Breast epithelium (tissue), 4 donors: Measurements from ENCODE around the gene OGFOD3. TPM values are rescaled to one million over a fixed set of nuclear protein-coding genes. Genes with fewer than 3 reads are reported as not detected.
A peak's percentile ranks its signal among the peaks of the same experiment; 100 is the strongest.
"Not testable (repeated sequence)": the region's sequence is repeated elsewhere in the genome, so short reads cannot be mapped to it uniquely, and the experiment has no call there.

Source experiments
- DNase-seq, 2 donors: peaks; one replicate each; pipeline ENCODE4 v3.0.0-alpha.2; 2019; ENCODE audit warnings: low spot score in 2 of 2
- H3K27ac ChIP-seq, 2 donors: fragments of 200-600 bp; sonication (generic) in 1 of 2; one replicate each; pipeline ENCODE4 v1.5.1; 2016 to 2019; ENCODE audit warnings: mild to moderate bottlenecking in 1 of 2
- H3K27me3 ChIP-seq, 2 donors: fragments of 200-600 bp; sonication (generic) in 1 of 2; one replicate each; pipeline versions ENCODE4 v1.5.1 to v1.6.0; 2017 to 2019; ENCODE audit warnings: control low read depth in 1 of 2, mild to moderate bottlenecking in 1 of 2
- H3K36me3 ChIP-seq: fragments of 200-600 bp; one replicate; pipeline ENCODE4 v1.5.1; 2019
- H3K4me1 ChIP-seq, 2 donors: fragments of 200-600 bp; sonication (generic); one replicate each; pipeline ENCODE4 v1.5.1; 2016 to 2019; ENCODE audit warnings: control low read depth in 1 of 2
- H3K4me3 ChIP-seq, 3 donors: fragments of 200-600 bp; sonication (generic); 1 replicate in 2 of 3; 2 replicates in 1 of 3; pipeline ENCODE4 v1.5.1; 2016 to 2019; ENCODE audit warnings: mild to moderate bottlenecking in 3 of 3, moderate library complexity in 2 of 3
- H3K9me3 ChIP-seq, 2 donors: fragments of 200-600 bp; sonication (generic) in 1 of 2; one replicate each; pipeline ENCODE4 v1.5.1; 2016 to 2019; ENCODE audit warnings: control low read depth in 1 of 2
- CTCF ChIP-seq, 3 donors: fragments of 450-650 bp; IDR thresholded peaks; one replicate each; pipeline ENCODE4 v1.5.1; 2016 to 2017; ENCODE audit warnings: antibody characterized with exemption in 3 of 3, mild to moderate bottlenecking in 3 of 3, moderate library complexity in 3 of 3
- POLR2A ChIP-seq: fragments of 450-650 bp; IDR thresholded peaks from one replicate; pipeline ENCODE4 v1.6.1; 2016; ENCODE audit warnings: antibody characterized with exemption, mild to moderate bottlenecking, moderate library complexity
- POLR2AphosphoS5 ChIP-seq, 3 donors: sonication (generic); formaldehyde crosslinking; IDR thresholded peaks; one replicate each; pipeline ENCODE4 v1.6.1; 2017; ENCODE audit warnings: antibody characterized with exemption in 3 of 3
- intact Hi-C: fragments of 100-400 bp; cut with DNase I; formaldehyde crosslinking; loops from one replicate; pipeline ENCODE4 v1.15.1; 2023; ENCODE audit warnings: low total_unique reads
- total RNA-seq, 3 donors: library from RNA; depleted of rRNA; stranded (reverse); fragments of >200 nt; gene quantifications; one replicate each; pipeline ENCODE4 v1.1.0, GENCODE V29; 2016

The OGFOD3 gene
- total RNA-seq, 3 donors from 2014 or later = 26.3 to 32.8 (median 28.5) TPM

- no peak for TF ChIP-seq POLR2AphosphoS5 (IDR thresholded peaks at IDR 0.05)
- no peak for TF ChIP-seq CTCF (IDR thresholded peaks at IDR 0.05)
- no peak for TF ChIP-seq POLR2A
- intact Hi-C loops = no loop called here
- Histone ChIP-seq H3K4me1 (peaks cover 0 to 4% of the 10 kb centered on the region in 2 donors), H3K27ac (peak overlapping the region in 1 of 2 donors; percentile 62), H3K4me3 (peak overlapping the region in 1 of 3 donors; percentile 34), H3K9me3 (no peaks in the 10 kb centered on the region), H3K27me3 (no peaks in the 10 kb centered on the region), H3K36me3 (no peaks in the 10 kb centered on the region)
- no peak for DNase-seq
These were observed 69.5 kb downstream of the OGFOD3 start for GRCh38 chr17:82348866-82349265.

- Histone ChIP-seq H3K9me3 (no peaks in the 10 kb centered on the region), H3K4me1 (peaks cover 0 to 4% of the 10 kb centered on the region in 2 donors), H3K36me3 (no peaks in the 10 kb centered on the region), H3K27me3 (no peaks in the 10 kb centered on the region), H3K27ac (peak overlapping the region in 1 of 2 donors; percentile 48), H3K4me3 (no peak overlapping the region)
- intact Hi-C loops = no loop called here
- no peak for DNase-seq
- TF ChIP-seq CTCF (IDR thresholded peaks at IDR 0.05) = no peak
- TF ChIP-seq POLR2A = no peak
- TF ChIP-seq POLR2AphosphoS5 (IDR thresholded peaks at IDR 0.05) = no peak
These were observed 70.0 kb downstream of the OGFOD3 start for GRCh38 chr17:82348434-82348833.

GRCh38 chr17:82347994-82348393 is 70.4 kb downstream of the OGFOD3 start:
- intact Hi-C loops, H3K36me3 ChIP-seq, H3K9me3 ChIP-seq, H3K4me3 ChIP-seq, H3K4me1 ChIP-seq, H3K27me3 ChIP-seq, DNase-seq, H3K27ac ChIP-seq: not testable (repeated sequence)

GRCh38 chr17:82346342-82347300 is 71.8 kb downstream of the OGFOD3 start:
- H3K4me1 ChIP-seq = no peaks in the 10 kb centered on the region
- no peak overlapping the region for H3K27ac ChIP-seq
- no peaks in the 10 kb centered on the region for H3K27me3 ChIP-seq
- DNase-seq = no peak
- TF ChIP-seq POLR2A (no peak), CTCF (IDR thresholded peaks at IDR 0.05) (no peak), POLR2AphosphoS5 (IDR thresholded peaks at IDR 0.05) (no peak)
- no peak overlapping the region for H3K4me3 ChIP-seq
- intact Hi-C loops = no loop called here
- no peaks in the 10 kb centered on the region for H3K9me3 ChIP-seq
- H3K36me3 ChIP-seq = no peaks in the 10 kb centered on the region

GRCh38 chr17:82345151-82345976 is 73.0 kb downstream of the OGFOD3 start:
- H3K4me3 ChIP-seq = no peak overlapping the region
- intact Hi-C loops = no loop called here
- H3K36me3 ChIP-seq = no peaks in the 10 kb centered on the region
- H3K27ac ChIP-seq = no peak overlapping the region
- no peak for DNase-seq
- H3K27me3 ChIP-seq = no peaks in the 10 kb centered on the region
- no peaks in the 10 kb centered on the region for H3K4me1 ChIP-seq
- TF ChIP-seq POLR2A = no peak
- TF ChIP-seq CTCF (IDR thresholded peaks at IDR 0.05) = no peak
- TF ChIP-seq POLR2AphosphoS5 (IDR thresholded peaks at IDR 0.05) = no peak
- no peaks in the 10 kb centered on the region for H3K9me3 ChIP-seq
